Subcutaneous abdominal adipose tissue (tissue), 5 donors: Measurements from ENCODE around the gene RALGPS2.
"Not testable (repeated sequence)": the region's sequence is repeated elsewhere in the genome, so short reads cannot be mapped to it uniquely, and the experiment has no call there.

Experiments used
- H3K27ac ChIP-seq: one replicate; pipeline ENCODE4 v1.7.0; 2013; ENCODE audit warnings: low read depth, mild to moderate bottlenecking, inconsistent platforms, low read length, moderate library complexity
- H3K27me3 ChIP-seq, 5 donors: one replicate each; pipeline ENCODE4 v1.7.0; 2013; ENCODE audit warnings: low read length in 5 of 5, inconsistent platforms in 1 of 5; ENCODE audit not compliant: control insufficient read depth in 5 of 5, insufficient read depth in 4 of 5
- H3K36me3 ChIP-seq, 5 donors: one replicate each; pipeline ENCODE4 v1.7.0; 2013; ENCODE audit warnings: low read length in 5 of 5; ENCODE audit not compliant: control insufficient read depth in 5 of 5, insufficient read depth in 5 of 5
- H3K4me1 ChIP-seq, 5 donors: one replicate each; pipeline ENCODE4 v1.7.0; 2013; ENCODE audit warnings: low read length in 5 of 5, mild to moderate bottlenecking in 3 of 5, moderate library complexity in 1 of 5; ENCODE audit not compliant: control insufficient read depth in 5 of 5, insufficient read depth in 5 of 5
- H3K4me3 ChIP-seq, 5 donors: one replicate each; pipeline ENCODE4 v1.7.0; 2013; ENCODE audit warnings: low read length in 5 of 5, low read depth in 1 of 5
- H3K9ac ChIP-seq, 5 donors: one replicate each; pipeline ENCODE4 v1.7.0; 2013; ENCODE audit warnings: low read length in 5 of 5, mild to moderate bottlenecking in 4 of 5, moderate library complexity in 3 of 5
- H3K9me3 ChIP-seq, 5 donors: one replicate each; pipeline ENCODE4 v1.7.0; 2013; ENCODE audit warnings: low read length in 5 of 5; ENCODE audit not compliant: control insufficient read depth in 5 of 5
- donor health status: healthy.
- donor health status: healthy.
- donor health status: healthy.
- donor health status: healthy.
- donor health status: healthy.

Gene RALGPS2

GRCh38 chr1:178754655-178755256, 29.7 kb downstream of the RALGPS2 start:
- H3K27me3 ChIP-seq, H3K4me1 ChIP-seq, H3K9me3 ChIP-seq, H3K36me3 ChIP-seq, H3K27ac ChIP-seq, H3K9ac ChIP-seq, H3K4me3 ChIP-seq: not testable (repeated sequence)

GRCh38 chr1:178768423-178768822, 43.4 kb downstream of the RALGPS2 start:
- Histone ChIP-seq H3K4me3 (no peak overlapping the region), H3K27me3 (peaks cover 0 to 4% (median 0%) of the 10 kb centered on the region in 5 donors), H3K4me1 (no peaks in the 10 kb centered on the region), H3K36me3 (no peaks in the 10 kb centered on the region), H3K9ac (no peak overlapping the region), H3K9me3 (peaks cover 4 to 15% (median 15%) of the 10 kb centered on the region in 5 donors), H3K27ac (no peak overlapping the region)

GRCh38 chr1:178772952-178773351, 47.9 kb downstream of the RALGPS2 start:
- H3K27ac ChIP-seq: no peak overlapping the region
- H3K9ac ChIP-seq: no peak overlapping the region
- H3K4me3 ChIP-seq: no peak overlapping the region
- H3K4me1 ChIP-seq: no peaks in the 10 kb centered on the region
- H3K27me3 ChIP-seq: no peaks in the 10 kb centered on the region
- no peaks in the 10 kb centered on the region for H3K36me3 ChIP-seq
- H3K9me3 ChIP-seq: peaks cover 0 to 15% (median 8%) of the 10 kb centered on the region in 5 donors

GRCh38 chr1:178774263-178774662, 49.2 kb downstream of the RALGPS2 start:
- no peak overlapping the region for H3K27ac ChIP-seq
- no peaks in the 10 kb centered on the region for H3K4me1 ChIP-seq
- no peak overlapping the region for H3K4me3 ChIP-seq
- peaks cover 0 to 7% (median 5%) of the 10 kb centered on the region in 5 donors for H3K9me3 ChIP-seq
- no peaks in the 10 kb centered on the region for H3K36me3 ChIP-seq
- H3K27me3 ChIP-seq: no peaks in the 10 kb centered on the region
- no peak overlapping the region for H3K9ac ChIP-seq

- Histone ChIP-seq H3K36me3 (no peaks in the 10 kb centered on the region), H3K27ac (no peak overlapping the region), H3K4me3 (no peak overlapping the region), H3K4me1 (no peaks in the 10 kb centered on the region), H3K9me3 (peaks cover 0 to 4% (median 0%) of the 10 kb centered on the region in 5 donors), H3K9ac (no peak overlapping the region), H3K27me3 (no peaks in the 10 kb centered on the region)
These were observed 51.5 kb downstream of the RALGPS2 start for GRCh38 chr1:178776553-178776952.

GRCh38 chr1:178781533-178782330, 56.7 kb downstream of the RALGPS2 start:
- no peaks in the 10 kb centered on the region for H3K27me3 ChIP-seq
- peaks cover 0 to 4% (median 0%) of the 10 kb centered on the region in 5 donors for H3K9me3 ChIP-seq
- no peak overlapping the region for H3K9ac ChIP-seq
- H3K4me3 ChIP-seq: no peak overlapping the region
- H3K4me1 ChIP-seq: no peaks in the 10 kb centered on the region
- H3K27ac ChIP-seq: no peak overlapping the region
- no peaks in the 10 kb centered on the region for H3K36me3 ChIP-seq

- Histone ChIP-seq H3K4me1 (no peaks in the 10 kb centered on the region), H3K4me3 (no peak overlapping the region), H3K9ac (no peak overlapping the region), H3K36me3 (no peaks in the 10 kb centered on the region), H3K9me3 (peaks cover 0 to 2% (median 0%) of the 10 kb centered on the region in 5 donors), H3K27ac (no peak overlapping the region), H3K27me3 (no peaks in the 10 kb centered on the region)
These were observed 59.1 kb downstream of the RALGPS2 start for GRCh38 chr1:178784131-178784536.

GRCh38 chr1:178792394-178792793, 67.3 kb downstream of the RALGPS2 start:
- Histone ChIP-seq H3K4me3 (no peak overlapping the region), H3K9me3 (no peaks in the 10 kb centered on the region), H3K4me1 (no peaks in the 10 kb centered on the region), H3K27ac (no peak overlapping the region), H3K36me3 (no peaks in the 10 kb centered on the region), H3K27me3 (no peaks in the 10 kb centered on the region), H3K9ac (no peak overlapping the region)

- no peaks in the 10 kb centered on the region for H3K36me3 ChIP-seq
- H3K4me3 ChIP-seq: no peak overlapping the region
- H3K9me3 ChIP-seq: no peaks in the 10 kb centered on the region
- H3K4me1 ChIP-seq: no peaks in the 10 kb centered on the region
- H3K9ac ChIP-seq: no peak overlapping the region
- no peak overlapping the region for H3K27ac ChIP-seq
- H3K27me3 ChIP-seq: no peaks in the 10 kb centered on the region
These were observed 71.0 kb downstream of the RALGPS2 start for GRCh38 chr1:178796013-178796412.

- Histone ChIP-seq H3K36me3 (no peaks in the 10 kb centered on the region), H3K27ac (no peak overlapping the region), H3K27me3 (no peaks in the 10 kb centered on the region), H3K9ac (no peak overlapping the region), H3K4me3 (no peak overlapping the region), H3K9me3 (no peaks in the 10 kb centered on the region), H3K4me1 (no peaks in the 10 kb centered on the region)
These were observed 72.5 kb downstream of the RALGPS2 start for GRCh38 chr1:178797590-178797989.
